ENCODE data around the gene P2RY2. TPM values are rescaled to one million over a fixed set of nuclear protein-coding genes. Genes with fewer than 3 reads are reported as not detected.

Gene P2RY2
- total and polyA plus RNA-seq, 4 donors = 1.8 to 3.7 (median 2.2) TPM

GRCh38 chr11:73265853-73266645, 48.0 kb downstream of the P2RY2 start:
- H3K9me3 ChIP-seq (ENCODE audit: control insufficient read depth in 4 of 4, low read length in 3 of 4) = no peaks in the 10 kb centered on the region
- H3K9ac ChIP-seq (ENCODE audit: low read depth in 1 of 2, low read length in 2 of 2) = no peak overlapping the region
- no peak overlapping the region for H3K27ac ChIP-seq (ENCODE audit: low read depth in 1 of 2, low read length in 2 of 2)
- peaks cover 0 to 8% (median 7%) of the 10 kb centered on the region in 4 donors for H3K27me3 ChIP-seq (ENCODE audit: control insufficient read depth in 4 of 4, insufficient read depth in 4 of 4, low read length in 3 of 4)
- 85% methylated on average over 3 of the region's 3 CpGs for WGBS
- H3K4me3 ChIP-seq (ENCODE audit: low read depth in 1 of 3, low read length in 3 of 3) = no peak overlapping the region
- TF ChIP-seq ZBTB33 (IDR thresholded peaks at IDR 0.05) = no peak
- TF ChIP-seq ATF3 (IDR thresholded peaks at IDR 0.05) = no peak
- TF ChIP-seq RAD21 (IDR thresholded peaks at IDR 0.05) = no peak
- no peak for TF ChIP-seq HNF4G (IDR thresholded peaks at IDR 0.05)
- no peak for TF ChIP-seq CTCF (IDR thresholded peaks at IDR 0.05; ENCODE audit: low read depth, low read length, missing input control)
- no peak for TF ChIP-seq TAF1 (conservative IDR thresholded peaks at IDR 0.05)
- DNase-seq (ENCODE audit: low spot score) = no peak
- H3K4me1 ChIP-seq (ENCODE audit: control insufficient read depth in 4 of 4, insufficient read depth in 4 of 4, low read length in 3 of 4) = peaks cover 0 to 3% (median 0%) of the 10 kb centered on the region in 4 donors
- H3K36me3 ChIP-seq (ENCODE audit: control insufficient read depth in 4 of 4, insufficient read depth in 3 of 4, low read depth in 1 of 4, low read length in 3 of 4) = no peaks in the 10 kb centered on the region

GRCh38 chr11:73266646-73267020, 48.6 kb downstream of the P2RY2 start:
- H3K4me3 ChIP-seq (ENCODE audit: low read depth in 1 of 3, low read length in 3 of 3) = no peak overlapping the region
- H3K9me3 ChIP-seq (ENCODE audit: control insufficient read depth in 4 of 4, low read length in 3 of 4) = no peaks in the 10 kb centered on the region
- no peak overlapping the region for H3K27ac ChIP-seq (ENCODE audit: low read depth in 1 of 2, low read length in 2 of 2)
- peaks cover 0 to 8% (median 7%) of the 10 kb centered on the region in 4 donors for H3K27me3 ChIP-seq (ENCODE audit: control insufficient read depth in 4 of 4, insufficient read depth in 4 of 4, low read length in 3 of 4)
- H3K4me1 ChIP-seq (ENCODE audit: control insufficient read depth in 4 of 4, insufficient read depth in 4 of 4, low read length in 3 of 4) = peaks cover 0 to 3% (median 0%) of the 10 kb centered on the region in 4 donors
- no peak for DNase-seq (ENCODE audit: low spot score)
- H3K9ac ChIP-seq (ENCODE audit: low read depth in 1 of 2, low read length in 2 of 2) = no peak overlapping the region
- H3K36me3 ChIP-seq (ENCODE audit: control insufficient read depth in 4 of 4, insufficient read depth in 3 of 4, low read depth in 1 of 4, low read length in 3 of 4) = no peaks in the 10 kb centered on the region
- WGBS = 83% methylated on average over 4 of the region's 4 CpGs
- TF ChIP-seq NR2F2 (IDR thresholded peaks at IDR 0.05) (no peak), GABPA (IDR thresholded peaks at IDR 0.05 in 1 of 2, conservative IDR thresholded peaks at IDR 0.05 in 1 of 2) (no peak), MAX (IDR thresholded peaks at IDR 0.05) (no peak)

GRCh38 chr11:73267122-73267846, 49.2 kb downstream of the P2RY2 start:
- no peak overlapping the region for H3K4me3 ChIP-seq (ENCODE audit: low read depth in 1 of 3, low read length in 3 of 3)
- TF ChIP-seq JUND (IDR thresholded peaks at IDR 0.05) (no peak), SP1 (IDR thresholded peaks at IDR 0.05) (no peak)
- DNase-seq (ENCODE audit: low spot score) = no peak

More at GRCh38 chr11:73267122-73267846, 49.2 kb downstream of the P2RY2 start:
- 77% methylated on average over 3 of the region's 3 CpGs for WGBS
- Histone ChIP-seq H3K27me3 (ENCODE audit: control insufficient read depth in 4 of 4, insufficient read depth in 4 of 4, low read length in 3 of 4) (peaks cover 0 to 8% (median 7%) of the 10 kb centered on the region in 4 donors), H3K9ac (ENCODE audit: low read depth in 1 of 2, low read length in 2 of 2) (no peak overlapping the region), H3K36me3 (ENCODE audit: control insufficient read depth in 4 of 4, insufficient read depth in 3 of 4, low read depth in 1 of 4, low read length in 3 of 4) (no peaks in the 10 kb centered on the region), H3K27ac (ENCODE audit: low read depth in 1 of 2, low read length in 2 of 2) (no peak overlapping the region), H3K9me3 (ENCODE audit: control insufficient read depth in 4 of 4, low read length in 3 of 4) (no peaks in the 10 kb centered on the region), H3K4me1 (ENCODE audit: control insufficient read depth in 4 of 4, insufficient read depth in 4 of 4, low read length in 3 of 4) (peaks cover 0 to 3% (median 0%) of the 10 kb centered on the region in 4 donors)

Data from liver (tissue), 9 donors.